IPS-NIHi11 (cell line): ENCODE data around the gene ICA1L.

ENCODE experiments used
- DNase-seq: peaks from one replicate; pipeline ENCODE4 v3.0.0; 2012; ENCODE audit warnings: mixed read lengths, low spot score

ICA1L gene

GRCh38 chr2:202782940-202783558, 88.5 kb downstream of the ICA1L start:
- no peak for DNase-seq

GRCh38 chr2:202780514-202781021, 91.0 kb downstream of the ICA1L start:
- no peak for DNase-seq

- no peak for DNase-seq
These were observed 93.3 kb downstream of the ICA1L start for GRCh38 chr2:202778217-202778616.

DNA sequence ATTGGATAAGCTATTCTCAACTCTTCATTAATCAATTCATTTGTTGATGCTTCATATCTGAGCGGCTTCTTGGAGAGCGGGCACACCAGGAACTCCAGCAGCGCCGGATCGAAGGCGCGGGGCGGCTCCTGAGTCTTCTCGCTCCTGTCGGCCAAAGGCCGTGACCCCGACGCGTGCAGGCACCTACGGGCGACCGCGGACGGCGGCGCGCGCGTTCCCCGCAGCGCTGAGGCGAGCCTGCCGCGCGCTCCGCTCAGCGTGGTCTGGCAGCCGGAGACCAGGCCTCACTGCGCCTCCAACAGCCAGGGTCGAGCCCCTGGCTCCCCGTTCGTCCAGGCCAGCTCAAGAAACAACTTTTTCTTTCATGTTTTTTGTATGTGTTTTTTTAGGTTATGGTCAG, 97.5 kb downstream of the ICA1L start:
- no peak for DNase-seq

DNA sequence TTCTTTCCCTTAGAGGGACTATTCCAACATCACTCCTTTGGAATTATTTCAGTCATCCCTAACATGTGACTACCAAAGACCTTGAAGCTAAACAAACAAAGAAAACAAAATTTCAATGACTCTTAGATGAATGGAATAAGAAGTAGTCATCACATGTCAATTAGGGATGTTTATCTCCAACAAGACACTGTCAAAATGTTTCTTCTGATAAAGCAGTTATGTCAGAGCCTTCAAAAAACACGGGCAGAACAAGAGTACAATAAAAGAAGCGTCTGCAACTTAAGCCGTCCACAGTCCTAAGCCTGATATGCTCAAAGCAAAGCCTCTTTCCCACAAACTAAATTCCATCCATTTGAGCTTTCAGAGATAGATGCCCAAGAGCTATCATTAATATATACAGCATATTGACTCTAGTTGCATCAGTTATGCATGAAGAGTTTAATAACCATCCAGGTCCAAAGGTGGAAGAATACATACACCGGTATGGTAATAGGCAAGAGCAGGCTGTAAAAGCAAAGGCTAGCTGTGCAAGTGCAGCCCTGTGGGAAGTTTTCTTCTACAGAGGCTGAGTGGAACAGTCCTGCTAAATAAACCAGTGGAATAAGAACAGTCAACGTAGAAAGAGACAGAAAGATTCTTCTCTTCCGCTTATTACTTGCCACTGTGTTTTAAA, 98.1 kb downstream of the ICA1L start:
- no peak for DNase-seq

DNA sequence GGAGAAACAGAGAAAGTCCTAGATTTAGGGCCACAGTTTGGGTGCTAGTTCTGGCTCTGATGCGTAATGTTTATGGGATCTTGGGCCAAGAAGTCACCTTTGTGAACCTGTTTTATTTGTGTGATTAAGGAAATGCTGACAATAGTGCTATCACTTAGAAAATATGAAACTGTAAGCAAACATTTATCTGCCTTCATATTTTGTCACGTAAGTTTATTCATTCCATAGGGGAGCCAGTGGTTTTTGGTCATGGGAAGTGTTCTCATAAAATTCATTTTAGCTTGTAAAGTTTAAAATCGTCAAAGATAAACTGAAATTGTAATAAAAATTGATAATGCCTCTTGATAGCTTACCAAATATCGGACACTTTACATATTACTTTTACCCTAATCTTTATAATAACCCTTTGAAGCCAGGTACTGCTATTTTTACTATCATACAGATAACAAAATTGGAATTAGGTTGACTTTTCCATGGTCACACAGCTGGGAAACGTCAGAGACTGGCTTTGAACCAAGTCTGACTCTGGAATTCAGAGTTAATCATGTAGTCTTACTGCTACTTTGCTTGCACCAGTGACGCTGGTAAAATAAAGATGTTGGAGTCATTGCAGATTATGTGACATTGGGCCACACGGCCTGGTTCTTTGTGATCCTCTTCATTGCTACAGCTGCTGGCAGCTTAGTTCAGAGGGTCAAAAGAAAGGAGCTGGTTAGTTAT, 99.7 kb downstream of the ICA1L start:
- DNase-seq, result no peak

DNA sequence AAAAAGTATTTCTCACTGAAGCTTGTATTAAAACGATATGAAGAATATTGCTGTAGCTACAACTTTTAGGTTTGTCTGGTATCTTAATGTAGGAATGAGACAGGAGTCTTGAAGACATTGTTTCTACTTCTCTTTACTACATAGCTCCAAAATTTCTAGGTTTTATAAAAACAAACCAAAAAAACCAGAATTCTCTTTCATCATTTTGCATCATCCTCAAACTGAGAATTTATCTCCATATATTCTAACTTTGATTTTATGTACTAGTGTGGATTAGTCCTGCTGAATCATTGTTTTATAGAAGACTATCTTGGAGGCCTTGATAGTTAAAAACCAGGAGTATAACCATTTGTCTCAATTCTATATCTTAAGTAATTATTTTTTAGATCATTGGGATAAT, 100.2 kb downstream of the ICA1L start:
- no peak for DNase-seq

GRCh38 chr2:202769201-202769600, 102.4 kb downstream of the ICA1L start:
- DNase-seq, result no peak

DNA sequence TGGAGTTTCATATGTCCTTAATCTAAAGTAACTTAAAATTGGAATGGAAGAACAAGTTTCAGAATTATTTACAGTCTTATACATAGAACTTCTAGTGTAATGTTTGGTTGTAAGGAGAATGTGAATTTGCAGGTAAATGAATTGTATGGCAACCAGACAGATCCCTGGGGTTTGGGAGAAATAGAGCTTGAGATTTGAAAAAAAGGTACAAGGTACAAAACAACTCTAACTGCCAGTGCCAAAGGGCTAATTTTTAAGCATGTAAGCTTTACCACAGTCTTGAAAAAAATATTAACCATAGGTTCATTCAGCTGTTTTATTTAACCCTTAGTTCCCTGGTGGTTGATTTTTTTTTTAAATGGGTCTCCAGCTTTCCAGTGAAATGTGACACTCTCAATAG, 103.3 kb downstream of the ICA1L start:
- no peak for DNase-seq

DNA sequence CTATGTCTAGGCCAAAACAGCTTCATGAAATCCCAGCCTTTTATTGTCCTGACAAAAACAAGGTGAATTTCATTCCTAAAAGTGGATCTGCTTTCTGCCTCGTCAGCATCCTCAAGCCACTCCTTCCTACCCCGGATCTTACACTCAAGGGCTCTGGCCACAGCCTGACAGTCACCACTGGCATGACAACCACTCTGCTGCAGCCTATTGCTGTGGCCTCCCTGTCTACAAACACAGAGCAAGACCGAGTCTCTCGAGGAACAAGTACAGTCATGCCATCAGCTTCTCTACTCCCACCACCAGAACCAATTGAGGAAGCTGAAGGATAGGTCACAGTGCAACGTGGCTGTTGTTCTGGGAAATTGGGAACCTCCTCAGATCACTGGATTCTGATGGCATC, 106.1 kb downstream of the ICA1L start:
- DNase-seq, result no peak

DNA sequence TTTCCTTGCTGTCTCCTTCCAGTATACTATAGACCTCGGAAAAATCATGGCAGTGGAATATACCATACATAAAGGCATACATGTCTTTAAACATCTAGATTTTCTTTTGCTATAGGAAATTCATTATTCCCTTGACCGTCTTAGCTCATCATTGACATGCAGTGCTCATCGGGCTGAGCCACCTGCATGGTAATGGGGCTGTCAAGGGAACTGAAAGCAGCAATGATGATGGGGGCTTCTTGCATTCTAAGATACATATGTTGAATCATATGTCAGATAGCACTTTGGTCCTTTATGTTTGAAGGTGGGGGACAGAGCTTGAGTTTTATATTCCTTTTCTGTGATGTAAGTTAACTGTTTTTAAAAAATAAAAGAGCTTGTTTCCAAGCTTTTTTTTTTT, 106.6 kb downstream of the ICA1L start:
- no peak for DNase-seq

DNA sequence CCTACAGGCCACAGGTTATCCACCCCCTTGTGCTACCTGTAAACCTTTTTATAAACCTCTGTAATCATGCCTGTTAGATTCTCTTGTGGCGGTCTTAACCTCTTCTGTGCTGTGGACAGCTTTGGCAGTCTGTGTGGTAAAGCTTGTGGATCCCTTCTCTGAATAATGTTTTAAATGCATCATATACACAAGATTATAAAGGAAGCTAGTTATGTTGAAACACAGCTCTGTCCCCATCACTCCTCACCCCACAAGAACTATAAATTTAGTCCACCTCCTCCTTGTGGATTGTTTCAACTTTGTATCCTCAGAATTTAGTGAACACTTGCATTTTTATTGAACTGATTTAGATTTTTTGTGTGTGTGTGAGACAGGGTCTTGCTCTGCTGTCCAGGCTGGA, 107.7 kb downstream of the ICA1L start:
- DNase-seq, result no peak

- no peak for DNase-seq
These were observed 109.0 kb downstream of the ICA1L start for GRCh38 chr2:202762556-202762955.

GRCh38 chr2:202760848-202761247, 110.7 kb downstream of the ICA1L start:
- no peak for DNase-seq

DNA sequence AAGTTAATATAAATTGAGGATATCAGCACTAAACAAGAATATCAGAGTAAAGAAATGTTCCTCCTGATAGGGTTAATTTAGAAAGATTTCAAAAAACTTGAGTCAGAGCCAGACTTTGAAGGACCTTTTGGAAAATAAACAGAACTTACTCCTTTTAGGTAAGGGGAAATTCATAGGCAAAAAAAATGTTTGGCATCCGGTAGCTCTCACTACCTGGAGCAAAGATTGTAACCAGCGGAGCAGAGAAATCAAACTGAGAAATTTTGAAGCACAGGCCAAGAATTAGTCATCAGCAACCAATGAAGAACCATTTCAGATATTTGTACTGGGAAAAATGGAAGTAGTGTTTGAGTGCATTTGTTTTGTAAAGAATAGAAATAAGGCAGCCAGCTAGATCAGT, 113.0 kb downstream of the ICA1L start:
- peak; percentile 12 for DNase-seq

DNA sequence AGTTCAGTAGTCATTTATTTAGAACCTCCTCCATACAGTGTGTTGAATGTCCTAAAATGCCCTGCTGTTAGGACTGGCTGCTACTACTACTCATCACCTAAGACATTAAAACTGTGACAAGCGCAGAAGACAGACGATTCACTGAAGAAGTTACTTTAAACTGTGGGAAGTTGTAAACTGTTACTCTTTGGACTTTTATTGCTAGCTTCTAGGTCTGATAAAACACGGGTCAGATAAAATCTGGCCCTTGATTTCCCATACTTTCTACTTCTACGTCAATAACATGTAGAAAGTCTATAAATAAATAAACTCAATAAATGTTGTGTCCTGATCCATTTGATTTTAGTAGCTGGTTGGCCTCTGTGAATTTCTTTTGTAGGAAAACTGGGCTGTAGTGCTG, 113.4 kb downstream of the ICA1L start:
- DNase-seq, result no peak

GRCh38 chr2:202757339-202757738, 114.2 kb downstream of the ICA1L start:
- no peak for DNase-seq

DNA sequence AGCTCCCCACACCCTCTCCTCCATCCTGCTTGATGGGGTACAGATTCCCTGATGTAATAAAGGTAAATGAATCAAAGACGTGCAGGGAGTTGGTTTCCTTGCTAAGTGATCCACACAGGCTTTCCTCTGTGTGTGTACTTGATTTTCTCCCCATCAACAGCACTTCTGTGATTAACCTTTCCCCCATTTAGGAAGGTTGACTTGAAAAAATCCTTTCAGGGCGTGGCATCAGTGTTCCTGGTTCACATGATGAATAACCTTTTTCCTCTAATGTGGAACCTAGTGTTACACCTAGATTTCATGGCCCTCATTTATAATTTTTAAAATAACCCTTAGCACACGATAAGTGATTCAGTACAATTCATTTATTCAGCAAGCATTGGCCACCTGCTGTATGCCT, 115.0 kb downstream of the ICA1L start:
- no peak for DNase-seq

GRCh38 chr2:202754936-202755335, 116.6 kb downstream of the ICA1L start:
- DNase-seq, result no peak

DNA sequence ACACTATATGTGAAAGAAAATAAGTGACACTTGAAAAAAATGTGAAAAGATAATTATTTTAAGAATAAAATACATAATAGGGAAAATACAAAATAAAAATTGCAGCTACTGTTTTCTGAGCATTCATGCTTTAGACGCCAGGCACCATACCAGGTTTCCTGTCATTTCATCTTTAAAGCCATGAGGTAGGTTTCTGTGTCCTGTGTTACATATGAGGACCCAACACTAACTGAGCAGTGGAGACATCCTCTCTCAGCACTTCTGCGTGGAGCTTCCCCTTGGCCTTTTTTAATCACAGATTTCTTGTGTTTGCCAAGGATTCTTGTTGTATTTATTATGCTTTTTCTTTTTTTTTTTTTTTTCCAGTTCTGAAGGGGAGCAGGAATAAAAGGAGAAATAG, 119.5 kb downstream of the ICA1L start:
- no peak for DNase-seq

GRCh38 chr2:202750763-202751427, 120.7 kb downstream of the ICA1L start:
- no peak for DNase-seq

DNA sequence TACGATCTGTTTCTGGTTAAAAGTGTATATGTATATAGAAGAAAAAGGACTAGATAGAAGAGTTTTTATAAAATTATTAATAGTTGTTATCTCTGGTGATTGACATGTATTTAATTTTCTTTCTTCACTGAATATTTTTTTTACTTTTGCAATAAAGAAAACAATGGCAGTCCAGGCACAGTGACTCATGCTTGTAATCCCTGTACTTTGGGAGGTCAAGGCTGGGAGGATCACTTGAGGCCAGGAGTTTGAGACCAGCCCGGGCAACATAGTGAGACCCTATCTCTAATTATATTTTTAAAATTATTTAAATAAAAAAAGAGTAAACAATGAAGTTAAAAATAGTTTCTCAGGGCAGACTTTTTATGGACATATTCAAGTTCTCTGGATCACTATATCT, 122.1 kb downstream of the ICA1L start:
- no peak for DNase-seq

GRCh38 chr2:202743613-202744012, 128.0 kb downstream of the ICA1L start:
- DNase-seq, result no peak
